RWPE2 (cell line): ENCODE data around the gene RASGRF1.

Experiments
- ATAC-seq: fragments of 200-7000 bp; cut with Tn5 transposase; 3 replicates; pipeline ENCODE4 v1.9.1; 2021; ENCODE audit warnings: low read depth
- DNase-seq: peaks from one replicate; pipeline ENCODE4 v3.0.0-alpha.2; 2020; ENCODE audit warnings: low spot score
- H3K27ac ChIP-seq: fragments of 450-650 bp; 2 replicates; pipeline ENCODE4 v1.5.1; 2017; ENCODE audit warnings: mild to moderate bottlenecking; ENCODE audit not compliant: poor library complexity, severe bottlenecking
- H3K27me3 ChIP-seq: fragments of 250-450 bp; sonication (Bioruptor Pico); 2 replicates; pipeline ENCODE4 v1.5.1; 2021; ENCODE audit warnings: mild to moderate bottlenecking, moderate library complexity; ENCODE audit not compliant: insufficient read depth, poor library complexity, severe bottlenecking
- H3K36me3 ChIP-seq: fragments of 250-450 bp; sonication (Bioruptor Pico); 2 replicates; pipeline ENCODE4 v1.5.1; 2020; ENCODE audit warnings: low read depth, mild to moderate bottlenecking, moderate library complexity
- H3K4me1 ChIP-seq: fragments of 250-450 bp; sonication (Bioruptor Pico); 2 replicates; pipeline ENCODE4 v1.5.1; 2021; ENCODE audit warnings: mild to moderate bottlenecking, moderate library complexity; ENCODE audit not compliant: insufficient read depth, poor library complexity, severe bottlenecking
- H3K4me3 ChIP-seq: fragments of 250-450 bp; sonication (Bioruptor Pico); 2 replicates; pipeline ENCODE4 v1.5.1; 2021; ENCODE audit warnings: mild to moderate bottlenecking, moderate library complexity; ENCODE audit not compliant: severe bottlenecking
- H3K9me3 ChIP-seq: fragments of 250-450 bp; sonication (Bioruptor Pico); 2 replicates; pipeline ENCODE4 v1.5.1; 2021; ENCODE audit warnings: mild to moderate bottlenecking, moderate library complexity; ENCODE audit not compliant: severe bottlenecking
- CTCF ChIP-seq: fragments of 450-650 bp; IDR thresholded peaks from one replicate; pipeline ENCODE4 v1.5.1; 2017; ENCODE audit warnings: mild to moderate bottlenecking, moderate library complexity; ENCODE audit not compliant: poor library complexity, severe bottlenecking

RASGRF1 gene

DNA sequence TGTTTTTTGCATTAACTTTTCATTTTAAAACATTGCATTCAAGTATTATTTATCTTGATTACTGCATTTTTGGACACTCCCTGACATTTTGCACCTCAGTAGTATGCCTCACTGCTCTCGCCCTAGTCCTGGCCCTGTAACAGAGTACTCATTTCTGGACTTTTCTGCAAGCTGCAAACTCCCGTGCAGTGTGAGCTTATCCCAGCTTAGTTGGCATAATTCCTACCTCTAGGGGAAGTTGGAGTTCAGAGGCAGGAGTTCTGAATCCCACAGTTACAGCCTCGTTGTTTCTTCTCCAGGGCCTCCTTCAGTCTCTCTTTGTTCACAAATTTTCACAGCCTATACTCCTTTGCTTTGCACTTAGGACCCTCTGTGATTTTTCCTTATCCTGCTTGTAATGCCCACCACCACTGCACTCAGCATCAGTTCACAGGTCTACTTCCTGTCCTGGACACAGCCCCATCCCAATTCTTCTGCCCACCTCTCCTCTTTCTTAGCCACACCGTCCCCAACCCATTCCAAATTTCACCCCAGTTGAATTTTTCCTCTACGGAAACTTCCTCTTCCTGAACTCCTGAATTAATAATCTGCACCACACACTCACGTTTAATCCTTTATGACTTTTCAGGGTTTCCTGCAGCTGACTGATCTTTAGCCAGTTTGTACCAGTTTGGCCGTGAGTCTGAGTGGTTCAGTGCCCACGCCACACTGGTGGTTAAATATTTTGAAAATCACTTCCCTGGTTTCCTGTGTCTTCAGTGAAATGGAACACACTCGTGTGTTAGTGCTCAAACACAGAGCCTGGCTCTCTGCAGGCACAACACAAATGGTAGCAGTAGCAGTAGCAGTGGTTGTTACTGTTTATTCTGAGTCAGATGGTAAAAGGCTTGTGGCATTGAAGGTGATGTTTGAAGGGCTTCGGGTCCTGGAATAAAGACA is 139.4 kb downstream of the RASGRF1 start:
- Histone ChIP-seq H3K4me1 (peaks cover 15% of the 10 kb centered on the region), H3K36me3 (no peaks in the 10 kb centered on the region), H3K27ac (peak overlapping the region; percentile 75), H3K4me3 (no peak overlapping the region), H3K9me3 (no peaks in the 10 kb centered on the region), H3K27me3 (no peaks in the 10 kb centered on the region)
- ATAC-seq: peak; percentile 63
- peak; percentile 31 for TF ChIP-seq CTCF
- no peak for DNase-seq

DNA sequence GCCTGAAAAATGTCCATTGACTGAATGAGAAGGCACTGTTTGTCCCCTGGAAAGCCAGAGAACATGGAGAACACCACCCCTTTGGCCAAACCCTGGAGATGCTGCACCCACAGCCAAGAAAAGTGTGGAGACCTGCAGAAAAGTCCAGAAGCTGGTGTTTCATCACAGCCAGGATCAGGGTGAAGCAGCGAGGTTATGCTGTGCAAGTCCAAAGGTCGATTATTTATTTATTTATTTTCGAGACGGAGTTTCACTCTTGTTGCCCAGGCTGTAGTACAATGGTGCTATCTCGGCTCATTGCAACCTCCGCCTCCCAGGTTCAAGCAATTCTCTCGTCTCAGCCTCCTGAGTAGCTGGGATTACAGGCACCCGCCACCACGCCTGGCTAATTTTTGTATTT is 140.2 kb downstream of the RASGRF1 start:
- Histone ChIP-seq H3K27ac (no peak overlapping the region), H3K4me3 (no peak overlapping the region), H3K9me3 (no peaks in the 10 kb centered on the region), H3K4me1 (peaks cover 15% of the 10 kb centered on the region), H3K27me3 (no peaks in the 10 kb centered on the region), H3K36me3 (no peaks in the 10 kb centered on the region)
- no peak for ATAC-seq
- no peak for TF ChIP-seq CTCF
- no peak for DNase-seq

DNA sequence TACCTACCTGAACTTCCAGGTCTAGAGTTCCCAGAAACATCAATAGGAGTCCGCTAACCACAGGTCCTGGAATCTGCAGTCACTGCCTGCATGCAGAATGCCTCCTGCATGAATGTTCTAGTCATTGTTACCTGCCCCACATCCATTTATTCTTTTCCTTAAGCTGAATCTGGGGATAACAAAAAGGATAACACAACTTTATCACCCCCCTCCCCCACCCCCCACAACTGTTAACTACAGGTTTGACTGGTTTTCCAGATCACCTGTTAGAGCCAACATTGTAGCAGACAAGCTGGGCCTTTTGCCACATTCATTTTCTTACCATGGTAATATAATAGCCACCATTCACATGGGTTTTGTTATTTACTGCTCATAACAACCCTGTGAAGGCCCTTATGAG is 141.1 kb downstream of the RASGRF1 start:
- no peak overlapping the region for H3K4me3 ChIP-seq
- no peaks in the 10 kb centered on the region for H3K27me3 ChIP-seq
- no peaks in the 10 kb centered on the region for H3K9me3 ChIP-seq
- no peak overlapping the region for H3K27ac ChIP-seq
- no peak for TF ChIP-seq CTCF
- peaks cover 15% of the 10 kb centered on the region for H3K4me1 ChIP-seq
- ATAC-seq (no peak), DNase-seq (no peak)
- H3K36me3 ChIP-seq: no peaks in the 10 kb centered on the region

DNA sequence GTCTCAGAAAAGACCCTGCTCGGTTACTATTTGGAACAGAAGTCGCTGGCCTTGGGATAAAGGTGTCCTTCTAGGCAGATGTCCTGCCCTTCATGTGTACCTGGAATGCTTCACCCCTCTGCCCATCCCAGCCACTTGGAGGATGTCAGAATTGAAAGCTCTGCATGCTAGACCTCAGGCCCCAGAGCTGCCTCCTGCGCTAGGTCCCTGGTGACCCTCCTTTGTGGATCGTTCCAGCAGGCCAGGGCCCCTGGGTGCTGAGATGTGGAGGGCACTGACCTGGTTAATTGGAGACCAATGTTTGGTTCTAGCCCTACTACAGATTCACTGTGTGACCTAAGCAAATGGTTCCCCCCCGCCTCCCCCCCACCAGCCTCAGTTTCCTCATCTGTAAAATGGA is 143.1 kb downstream of the RASGRF1 start:
- H3K4me1 ChIP-seq: peaks cover 15% of the 10 kb centered on the region
- H3K9me3 ChIP-seq: no peaks in the 10 kb centered on the region
- ATAC-seq: no peak
- no peaks in the 10 kb centered on the region for H3K36me3 ChIP-seq
- TF ChIP-seq CTCF: no peak
- H3K27me3 ChIP-seq: no peaks in the 10 kb centered on the region
- no peak overlapping the region for H3K4me3 ChIP-seq
- H3K27ac ChIP-seq: no peak overlapping the region
- no peak for DNase-seq

- TF ChIP-seq CTCF: no peak
- no peaks in the 10 kb centered on the region for H3K9me3 ChIP-seq
- no peaks in the 10 kb centered on the region for H3K36me3 ChIP-seq
- no peak overlapping the region for H3K4me3 ChIP-seq
- DNase-seq (no peak), ATAC-seq (no peak)
- H3K27ac ChIP-seq: no peak overlapping the region
- H3K27me3 ChIP-seq: no peaks in the 10 kb centered on the region
- H3K4me1 ChIP-seq: peaks cover 9% of the 10 kb centered on the region
These were observed 144.1 kb downstream of the RASGRF1 start for GRCh38 chr15:78946493-78946892.
